H1 (cell line): Measurements from ENCODE around the gene DMRT1. TPM values are rescaled to one million over a fixed set of nuclear protein-coding genes. Genes with fewer than 3 reads are reported as not detected.
A peak's percentile ranks its signal among the peaks of the same experiment; 100 is the strongest.

Experiments used
- CTCF ChIA-PET: fragments of 300-600 bp; sonication (Branson Sonifier 250); formaldehyde crosslinking; loops from one replicate; lab custom pipeline; 2021; ENCODE audit not compliant: partially characterized antibody; lab: Charles Lee
- POLR2A ChIA-PET: fragments of 300-600 bp; sonication (Branson Sonifier 250); formaldehyde crosslinking; loops from one replicate; lab custom pipeline; 2021; ENCODE audit warnings: inconsistent platforms; ENCODE audit not compliant: partially characterized antibody; lab: Charles Lee
- DNase-seq, 2 experiments: peaks; one replicate each; pipeline versions ENCODE4 v3.0.0 to v3.0.0-alpha.2; 2010 to 2022; ENCODE audit warnings: low spot score in 2 of 2, low read depth in 1 of 2, mixed read lengths in 1 of 2
- FAIRE-seq: peaks from 2 replicates; lab custom pipeline; 2011; peaks lifted over from hg19 to GRCh38; lab: Jason Lieb, UNC
- H2AFZ ChIP-seq: 2 replicates; pipeline ENCODE4 v1.8.1; 2012; ENCODE audit warnings: low read length, inconsistent platforms
- H2AK5ac ChIP-seq: 2 replicates; pipeline ENCODE4 v1.6.1; 2013; ENCODE audit warnings: low read depth, low read length
- H2BK120ac ChIP-seq: replicated peaks from 2 replicates; pipeline ENCODE3; 2013; ENCODE audit warnings: low read depth, low read length, inconsistent platforms
- H2BK12ac ChIP-seq: 2 replicates; pipeline ENCODE4 v1.6.1; 2013; ENCODE audit warnings: low read depth, low read length
- H2BK15ac ChIP-seq: 2 replicates; pipeline ENCODE4 v1.6.1; 2013; ENCODE audit warnings: low read length
- H2BK20ac ChIP-seq: 2 replicates; pipeline ENCODE4 v1.6.1; 2013; ENCODE audit warnings: low read length
- H2BK5ac ChIP-seq: 2 replicates; pipeline ENCODE4 v1.6.1; 2013; ENCODE audit warnings: low read depth, low read length
- H3K14ac ChIP-seq: 2 replicates; pipeline ENCODE4 v1.6.1; 2013; ENCODE audit warnings: inconsistent platforms; ENCODE audit not compliant: insufficient read length
- H3K18ac ChIP-seq: 2 replicates; pipeline ENCODE4 v1.6.1; 2013; ENCODE audit warnings: low read length; ENCODE audit errors: extremely low read depth
- H3K23ac ChIP-seq: 2 replicates; pipeline ENCODE4 v1.6.1; 2013; ENCODE audit warnings: inconsistent platforms; ENCODE audit not compliant: insufficient read length
- H3K23me2 ChIP-seq: 2 replicates; pipeline ENCODE4 v1.6.1; 2013; ENCODE audit warnings: low read depth, low read length
- H3K27ac ChIP-seq: 2 replicates; pipeline ENCODE4 v1.6.1; 2011; ENCODE audit warnings: low read depth, low read length, inconsistent platforms
- H3K27me3 ChIP-seq, 4 experiments: replicated peaks in 1 of 4; 1 replicate in 1 of 4; 2 replicates in 3 of 4; pipeline versions ENCODE4 v1.6.1 to v1.8.1; 2011 to 2013; ENCODE audit warnings: low read length in 3 of 4, mild to moderate bottlenecking in 3 of 4, inconsistent platforms in 2 of 4, mixed read lengths in 2 of 4, moderate library complexity in 1 of 4; ENCODE audit not compliant: control insufficient read depth in 3 of 4, insufficient read depth in 3 of 4; ENCODE audit errors: extremely low read depth in 1 of 4
- H3K36me3 ChIP-seq, 4 experiments: 2 replicates each; pipeline versions ENCODE4 v1.6.1 to v1.8.1; 2011 to 2013; ENCODE audit warnings: mild to moderate bottlenecking in 4 of 4, low read length in 3 of 4, moderate library complexity in 2 of 4, control low read depth in 1 of 4, inconsistent platforms in 1 of 4; ENCODE audit not compliant: insufficient read depth in 4 of 4, control insufficient read depth in 2 of 4
- H3K4ac ChIP-seq: replicated peaks from 2 replicates; pipeline ENCODE3; 2013; ENCODE audit warnings: low read length, low read depth, mixed read lengths, inconsistent platforms; ENCODE audit not compliant: insufficient read length
- H3K4me1 ChIP-seq, 4 experiments: replicated peaks in 1 of 4; 1 replicate in 1 of 4; 2 replicates in 3 of 4; pipeline versions ENCODE4 v1.6.1 to v1.8.1; 2011 to 2013; ENCODE audit warnings: low read length in 3 of 4, inconsistent platforms in 2 of 4, mixed read lengths in 1 of 4; ENCODE audit not compliant: insufficient read depth in 4 of 4, control insufficient read depth in 3 of 4
- H3K4me2 ChIP-seq, 2 experiments: 2 replicates each; pipeline versions ENCODE4 v1.6.1 to v1.8.1; 2011 to 2013; ENCODE audit warnings: low read depth in 2 of 2, low read length in 2 of 2, control low read depth in 1 of 2, inconsistent platforms in 1 of 2, mild to moderate bottlenecking in 1 of 2; ENCODE audit not compliant: insufficient read depth in 1 of 2
- H3K4me3 ChIP-seq, 4 experiments: fragments of 200-600, 300-600 bp in 1 of 4; sonication (generic), shearing (Covaris generic), sonication (Bioruptor Twin) in 1 of 4; 2 replicates each; pipeline versions ENCODE4 v1.5.1 to v1.8.1; 2011 to 2016; ENCODE audit warnings: low read length in 4 of 4, low read depth in 3 of 4, control low read depth in 2 of 4, inconsistent platforms in 2 of 4, mild to moderate bottlenecking in 2 of 4, mixed read lengths in 1 of 4, moderate library complexity in 1 of 4; ENCODE audit not compliant: insufficient read depth in 2 of 4; ENCODE audit errors: extremely low read depth in 1 of 4
- H3K56ac ChIP-seq: replicated peaks from 2 replicates; pipeline ENCODE3; 2013; ENCODE audit warnings: low read depth, mild to moderate bottlenecking, mixed read lengths, low read length, inconsistent platforms; ENCODE audit not compliant: insufficient read length
- H3K79me1 ChIP-seq: 2 replicates; pipeline ENCODE4 v1.6.1; 2013; ENCODE audit warnings: low read depth, low read length, control low read depth
- H3K79me2 ChIP-seq, 2 experiments: 2 replicates each; pipeline versions ENCODE4 v1.6.1 to v1.8.1; 2012 to 2013; ENCODE audit warnings: low read length in 2 of 2, mild to moderate bottlenecking in 2 of 2, inconsistent platforms in 1 of 2; ENCODE audit not compliant: insufficient read depth in 2 of 2, control insufficient read depth in 1 of 2
- H3K9ac ChIP-seq, 4 experiments: replicated peaks in 1 of 4; 1 replicate in 1 of 4; 2 replicates in 3 of 4; pipeline versions ENCODE4 v1.6.1 to v1.8.1; 2011 to 2013; ENCODE audit warnings: low read depth in 3 of 4, low read length in 3 of 4, control low read depth in 2 of 4, mild to moderate bottlenecking in 2 of 4, moderate library complexity in 2 of 4, inconsistent platforms in 1 of 4; ENCODE audit errors: extremely low read depth in 1 of 4
- H3K9me3 ChIP-seq, 2 experiments: 2 replicates each; pipeline versions ENCODE4 v1.6.1 to v1.8.1; 2012 to 2013; ENCODE audit warnings: mild to moderate bottlenecking in 2 of 2, moderate library complexity in 2 of 2, control low read depth in 1 of 2, inconsistent platforms in 1 of 2, low read depth in 1 of 2, low read length in 1 of 2, mixed read lengths in 1 of 2; ENCODE audit not compliant: insufficient read depth in 2 of 2
- H4K20me1 ChIP-seq, 2 experiments: replicated peaks in 1 of 2; 2 replicates each; pipeline versions ENCODE3 to v1.8.1; 2011 to 2013; ENCODE audit warnings: inconsistent platforms in 2 of 2, low read length in 2 of 2, mild to moderate bottlenecking in 1 of 2; ENCODE audit not compliant: insufficient read depth in 2 of 2, control insufficient read depth in 1 of 2
- H4K5ac ChIP-seq: 2 replicates; pipeline ENCODE4 v1.6.1; 2013; ENCODE audit warnings: low read length, low read depth, mixed read lengths, inconsistent platforms; ENCODE audit not compliant: insufficient read length
- H4K8ac ChIP-seq: 2 replicates; pipeline ENCODE4 v1.8.0; 2013; ENCODE audit warnings: mild to moderate bottlenecking, moderate library complexity, low read length, inconsistent platforms; ENCODE audit not compliant: insufficient read depth; ENCODE audit errors: extremely low read depth
- H4K91ac ChIP-seq: replicated peaks from 2 replicates; pipeline ENCODE3; 2013; ENCODE audit warnings: low read length, mixed read lengths, inconsistent platforms; ENCODE audit not compliant: insufficient read length
- BCL11A ChIP-seq, 2 experiments: IDR thresholded peaks; one replicate each; pipeline ENCODE4 v1.6.1; 2011; ENCODE audit warnings: low read depth in 2 of 2, low read length in 2 of 2, mild to moderate bottlenecking in 2 of 2
- CHD1 ChIP-seq: IDR thresholded peaks from 2 replicates; pipeline ENCODE4 v1.6.1; 2012; ENCODE audit warnings: low read depth, low read length, improper control_type of control experiment
- CHD2 ChIP-seq: IDR thresholded peaks from 2 replicates; pipeline ENCODE4 v1.6.1; 2012; ENCODE audit warnings: low read length, improper control_type of control experiment
- CREB1 ChIP-seq: IDR thresholded peaks from 2 replicates; pipeline ENCODE4 v1.6.1; 2012; ENCODE audit warnings: inconsistent platforms
- EZH2 ChIP-seq: fragments of 200-600 bp; sonication (generic); IDR thresholded peaks from 2 replicates; pipeline ENCODE4 v1.7.1; 2012; ENCODE audit warnings: low read depth, mild to moderate bottlenecking, moderate library complexity, low read length, inconsistent platforms; ENCODE audit not compliant: severe bottlenecking
- JUND ChIP-seq: IDR thresholded peaks from 2 replicates; pipeline ENCODE4 v1.6.1; 2011; ENCODE audit warnings: mild to moderate bottlenecking, improper control_type of control experiment, low read length
- NRF1 ChIP-seq: IDR thresholded peaks from 2 replicates; pipeline ENCODE4 v1.6.1; 2011; ENCODE audit warnings: mild to moderate bottlenecking, low read depth, low read length, improper control_type of control experiment
- SIN3A ChIP-seq, 2 experiments: IDR thresholded peaks in 1 of 2; conservative IDR thresholded peaks in 1 of 2; 2 replicates each; pipeline ENCODE4 v1.6.1; 2011 to 2012; ENCODE audit warnings: low read length in 2 of 2, improper control_type of control experiment in 1 of 2, low read depth in 1 of 2, mild to moderate bottlenecking in 1 of 2
- SIRT6 ChIP-seq: IDR thresholded peaks from one replicate; pipeline ENCODE4 v1.7.1; 2012; ENCODE audit warnings: low read length, inconsistent platforms
- SUZ12 ChIP-seq: fragments of 200-600 bp; sonication (generic); IDR thresholded peaks from 2 replicates; pipeline ENCODE4 v1.6.1; 2012; ENCODE audit warnings: mild to moderate bottlenecking, inconsistent platforms, low read length, moderate library complexity, mixed read lengths
- YY1 ChIP-seq: IDR thresholded peaks from 2 replicates; pipeline ENCODE4 v1.6.1; 2011; ENCODE audit warnings: low read depth, mild to moderate bottlenecking, low read length
- WGBS, 2 experiments: shearing (Covaris generic) in 1 of 2; methylation state at CpG; one replicate each; pipeline versions ENCODE4 v1.1.6 to v1.1.7; 2013 to 2015; ENCODE audit warnings: low lambda C conversion rate in 2 of 2, mixed read lengths in 2 of 2, inconsistent platforms in 1 of 2, low coverage in 1 of 2, missing lambda C conversion rate in 1 of 2; ENCODE audit not compliant: insufficient replicate concordance in 2 of 2, insufficient coverage in 1 of 2, insufficient read length in 1 of 2; ENCODE audit errors: extremely low coverage in 1 of 2, missing lambda C conversion rate in 1 of 2; 5-methylcytosine and 5-hydroxymethylcytosine counted together
- polyA plus RNA-seq, 7 experiments: library from polyadenylated mRNA; depleted of rRNA in 3 of 7; stranded (reverse) in 5 of 7; unstranded in 2 of 7; fragments of >200 nt in 5 of 7; fragments of 200-250 nt in 2 of 7; gene quantifications; 1 replicate in 5 of 7; 2 replicates in 1 of 7; 4 replicates in 1 of 7; pipeline versions ENCODE4 v1.2.1 to v1.2.3, GENCODE V29; 2011 to 2013; ENCODE audit warnings: missing spikeins in 2 of 7, mixed read lengths in 2 of 7
- total RNA-seq: library from RNA; stranded (reverse); fragmentation: NEBNext Ultra II Directional; extraction: Animal tissue kit (Norgen Biotek cat#: 25700); gene quantifications from 2 replicates; pipeline ENCODE4 v1.2.1, GENCODE V29; 2021
- TF ChIP-seq, protein P1 (sequence below): IDR thresholded peaks from 2 replicates; pipeline ENCODE4 v1.6.1; 2012; ENCODE audit warnings: inconsistent platforms

Gene DMRT1
- total and polyA plus RNA-seq, 2 of the 8 experiments (the other 6 are each of a cell fraction or from before 2014, with no cell fraction given): 0.15 TPM; not detected in 1

DNA sequence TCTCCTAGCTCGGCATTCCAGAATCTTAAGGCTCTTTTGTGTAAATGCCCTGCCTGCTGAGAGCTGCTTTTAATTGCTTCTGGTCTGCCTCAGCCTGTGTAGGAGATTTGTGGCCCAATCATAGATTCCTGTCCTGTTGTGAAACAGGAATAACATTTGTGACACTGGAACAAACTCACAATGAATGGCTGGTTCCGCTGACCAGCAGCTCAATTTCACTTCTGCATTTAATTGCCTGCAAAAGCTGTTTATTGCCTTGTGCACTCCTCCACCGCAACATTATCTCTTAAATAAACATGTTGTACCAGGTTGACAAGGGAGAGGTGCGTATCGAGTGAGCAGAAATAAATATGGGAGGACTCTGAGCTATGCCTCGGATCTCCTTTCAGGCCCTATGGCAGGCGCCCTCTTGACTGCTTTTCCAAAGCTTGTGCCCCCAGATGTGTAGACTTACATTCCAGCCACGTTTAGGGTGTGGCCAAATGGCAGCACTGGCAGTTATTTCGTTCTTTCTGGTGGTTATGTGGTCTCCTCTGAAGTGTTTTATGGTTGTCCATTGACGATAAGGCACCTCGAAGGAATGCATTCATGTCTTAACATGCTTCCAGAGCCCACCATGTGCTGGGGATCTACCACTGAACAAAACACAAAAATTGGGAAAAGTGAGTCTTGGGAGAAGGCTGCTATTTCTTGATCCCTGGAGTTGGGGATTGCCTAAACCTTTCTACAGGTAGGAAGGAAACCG is 58.1 kb downstream of the DMRT1 start:
- CTCF ChIA-PET: interaction anchor here (0.7 to 11.2 kb wide), 15 partner anchors 10 to 111 kb away, joined by 3 to 108 read pairs (median 4); partner anchors contain the start of gene DMRT3
- H3K4me2 ChIP-seq: peak overlapping the region; percentile 4 to 46; a peak in 3 of 4 replicates
- no peak overlapping the region for H4K5ac ChIP-seq
- no peak overlapping the region for H3K14ac ChIP-seq
- 58% methylated on average over 12 of the region's 12 CpGs; no CpG with 5 or more reads in 1 of the 2 experiments for WGBS, 2 experiments
- H3K9ac ChIP-seq: no peak overlapping the region
- no peaks in the 10 kb centered on the region for H4K20me1 ChIP-seq
- H2BK20ac ChIP-seq: peak overlapping the region; percentile 66; the same call in 1 of the 2 replicates
- H2AK5ac ChIP-seq: no peak overlapping the region
- H2BK15ac ChIP-seq: no peak overlapping the region
- POLR2A ChIA-PET: no interaction called here
- H4K91ac ChIP-seq: no peak overlapping the region
- no peak overlapping the region for H3K56ac ChIP-seq
- DNase-seq (no peak), FAIRE-seq (peak; percentile 82)
- H2AFZ ChIP-seq: 0 out of 2 replicates have a peak overlapping the region, but pooled peaks have one; percentile 22
- H3K4ac ChIP-seq: no peak overlapping the region
- H2BK120ac ChIP-seq: no peak overlapping the region
- H4K8ac ChIP-seq: no peak overlapping the region
- H3K4me1 ChIP-seq: peaks cover 1 to 13% (median 10%) of the 10 kb centered on the region in 4 experiments; a peak in 4 of 7 replicates
- H2BK12ac ChIP-seq: peak overlapping the region; percentile 19; the same call in 1 of the 2 replicates
- no peak overlapping the region for H3K18ac ChIP-seq
- no peak overlapping the region for H3K27ac ChIP-seq
- no peaks in the 10 kb centered on the region for H3K36me3 ChIP-seq
- no peaks in the 10 kb centered on the region for H3K9me3 ChIP-seq
- H3K23me2 ChIP-seq: no peaks in the 10 kb centered on the region
- H2BK5ac ChIP-seq: no peak overlapping the region
- no peaks in the 10 kb centered on the region; a peak in 1 of 7 replicates for H3K27me3 ChIP-seq
- H3K23ac ChIP-seq: no peak overlapping the region
- H3K79me2 ChIP-seq: no peaks in the 10 kb centered on the region
- no peaks in the 10 kb centered on the region for H3K79me1 ChIP-seq
- 0 out of 8 replicates have a peak overlapping the region, but pooled peaks of 1 of the 4 experiments have one; percentile 11 for H3K4me3 ChIP-seq
- TF ChIP-seq CREB1 (no peak), CHD1 (no peak), SUZ12 (no peak), JUND (no peak), SIN3A (conservative IDR thresholded peaks at IDR 0.05 in 1 of 2, IDR thresholded peaks at IDR 0.05 in 1 of 2; ENCODE audit: low read depth in 1 of 2, low read length in 2 of 2) (no peak), NRF1 (no peak), SIRT6 (no peak), BCL11A (IDR thresholded peaks at IDR 0.05; ENCODE audit: low read depth in 2 of 2, low read length in 2 of 2) (no peak), EZH2 (no peak), YY1 (no peak), CHD2 (no peak)
- TF ChIP-seq, protein P1, sequence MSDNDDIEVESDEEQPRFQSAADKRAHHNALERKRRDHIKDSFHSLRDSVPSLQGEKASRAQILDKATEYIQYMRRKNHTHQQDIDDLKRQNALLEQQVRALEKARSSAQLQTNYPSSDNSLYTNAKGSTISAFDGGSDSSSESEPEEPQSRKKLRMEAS: no peak
